NCI-H460 (cell line): Measurements from ENCODE around the gene LRRC3. TPM values are rescaled to one million over a fixed set of nuclear protein-coding genes. Genes with fewer than 3 reads are reported as not detected.

Source experiments
- DNase-seq: peaks from one replicate; pipeline ENCODE4 v3.0.0-alpha.2; 2016; ENCODE audit warnings: low read depth; ENCODE audit errors: extremely low read depth
- small RNA-seq, 2 experiments: library from RNA; depleted of rRNA; stranded (forward); fragments of <200 nt; gene quantifications; one replicate each; pipeline ENCODE3, GENCODE V24; 2014
- total RNA-seq: library from RNA; depleted of rRNA; stranded (reverse); fragments of >200 nt; shearing (Covaris generic); gene quantifications from 2 replicates; pipeline ENCODE4 v1.2.3, GENCODE V29; 2014; rRNA removed

The LRRC3 gene
- total RNA-seq, 1 experiment from 2014 or later: 0.47 TPM

GRCh38 chr21:44508711-44509445 is 53.6 kb downstream of the LRRC3 start:
- DNase-seq: no peak

GRCh38 chr21:44509539-44509938 is 54.2 kb downstream of the LRRC3 start:
- peak; percentile 56 for DNase-seq

GRCh38 chr21:44510109-44510507 is 54.8 kb downstream of the LRRC3 start:
- DNase-seq: no peak

- DNase-seq: peak; percentile 13
Observed at GRCh38 chr21:44510508-44511218, 55.4 kb downstream of the LRRC3 start.

GRCh38 chr21:44511219-44511937 is 56.1 kb downstream of the LRRC3 start:
- DNase-seq: no peak

Small RNAs within 50 kb of the gene (small RNA-seq; reads per million reads assigned to genes)
- gene RF00285: 0 to 0.06 reads per million in 2 experiments

Other genes starting within 250 kb of the LRRC3 start
- 0.40 and 0.47 TPM in 2 replicates for gene ICOSLG, start 214.6 kb upstream of the LRRC3 start, total RNA-seq
- gene DNMT3L, start 193.6 kb upstream of the LRRC3 start, total RNA-seq: not detected in 2 replicates
- not detected in 2 replicates for gene AIRE, start 169.6 kb upstream of the LRRC3 start, total RNA-seq
- gene PFKL, start 155.5 kb upstream of the LRRC3 start, total RNA-seq: 70.8 and 71.0 TPM in 2 replicates
- 5.0 and 5.4 TPM in 2 replicates for gene CFAP410, start 116.1 kb upstream of the LRRC3 start, total RNA-seq
- gene TRPM2, start 101.9 kb upstream of the LRRC3 start, total RNA-seq: 5.7 and 6.8 TPM in 2 replicates
- not detected in 2 replicates for gene KRTAP10-1, start 84.7 kb downstream of the LRRC3 start, total RNA-seq
- not detected in 2 replicates for gene KRTAP10-2, start 96.0 kb downstream of the LRRC3 start, total RNA-seq
- not detected in 2 replicates for gene KRTAP10-3, start 103.3 kb downstream of the LRRC3 start, total RNA-seq
- not detected in 2 replicates for gene KRTAP10-4, start 118.2 kb downstream of the LRRC3 start, total RNA-seq
- gene KRTAP10-5, start 125.1 kb downstream of the LRRC3 start, total RNA-seq: not detected in 2 replicates
- gene KRTAP10-6, start 137.0 kb downstream of the LRRC3 start, total RNA-seq: not detected in 2 replicates
- not detected in 2 replicates for gene KRTAP10-7, start 145.1 kb downstream of the LRRC3 start, total RNA-seq
- not detected in 2 replicates for gene KRTAP10-8, start 156.6 kb downstream of the LRRC3 start, total RNA-seq
- not detected in 2 replicates for gene KRTAP10-9, start 171.6 kb downstream of the LRRC3 start, total RNA-seq
- not detected in 2 replicates for gene KRTAP10-10, start 181.8 kb downstream of the LRRC3 start, total RNA-seq
- not detected in 2 replicates for gene KRTAP10-11, start 190.9 kb downstream of the LRRC3 start, total RNA-seq
- gene KRTAP12-4, start 199.1 kb downstream of the LRRC3 start, total RNA-seq: not detected in 2 replicates
- gene KRTAP12-3, start 202.4 kb downstream of the LRRC3 start, total RNA-seq: not detected in 2 replicates
- gene KRTAP12-2, start 211.4 kb downstream of the LRRC3 start, total RNA-seq: not detected in 2 replicates
- not detected in 2 replicates for gene KRTAP12-1, start 226.7 kb downstream of the LRRC3 start, total RNA-seq
- not detected in 2 replicates for gene KRTAP10-12, start 241.7 kb downstream of the LRRC3 start, total RNA-seq